VCaP (cell line): ENCODE measurements around the gene TBX21.

Experiments used
- H3K27ac ChIP-seq: fragments of 450-650 bp; 2 replicates; pipeline ENCODE4 v1.5.1; 2017
- CTCF ChIP-seq: fragments of 450-650 bp; conservative IDR thresholded peaks from 2 replicates; pipeline ENCODE4 v1.5.1; 2017; ENCODE audit warnings: mild to moderate bottlenecking, moderate library complexity

TBX21 gene

DNA sequence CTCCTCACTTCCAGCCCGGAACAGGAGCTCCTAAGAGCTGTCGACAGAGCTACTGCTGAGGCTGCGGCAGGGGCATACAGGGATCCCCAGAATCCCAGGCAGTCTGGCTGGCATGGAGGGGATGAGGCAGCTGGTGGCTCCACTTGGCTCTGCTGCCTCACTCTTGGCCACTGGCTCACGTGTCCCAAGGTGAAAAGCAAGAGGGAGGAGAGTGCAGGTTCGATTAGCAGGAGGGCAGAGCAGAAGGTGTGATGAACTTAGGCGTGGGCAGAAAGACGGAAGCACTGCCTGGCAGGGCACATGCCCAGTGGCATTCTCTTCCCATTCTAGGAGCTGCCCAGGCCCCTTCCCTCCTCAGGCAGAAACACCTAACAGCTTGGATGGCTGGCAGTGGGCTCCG lies 11.3 kb upstream of the TBX21 start:
- H3K27ac ChIP-seq, result no peak overlapping the region
- TF ChIP-seq CTCF, result no peak

- H3K27ac ChIP-seq, result no peak overlapping the region
- no peak for TF ChIP-seq CTCF
Observed at GRCh38 chr17:47724705-47725104, 8.3 kb upstream of the TBX21 start.

- no peak overlapping the region for H3K27ac ChIP-seq
- TF ChIP-seq CTCF, result no peak
Observed at GRCh38 chr17:47725446-47726111, 7.5 kb upstream of the TBX21 start.

GRCh38 chr17:47726796-47727703 lies 6.0 kb upstream of the TBX21 start:
- no peak for TF ChIP-seq CTCF

DNA sequence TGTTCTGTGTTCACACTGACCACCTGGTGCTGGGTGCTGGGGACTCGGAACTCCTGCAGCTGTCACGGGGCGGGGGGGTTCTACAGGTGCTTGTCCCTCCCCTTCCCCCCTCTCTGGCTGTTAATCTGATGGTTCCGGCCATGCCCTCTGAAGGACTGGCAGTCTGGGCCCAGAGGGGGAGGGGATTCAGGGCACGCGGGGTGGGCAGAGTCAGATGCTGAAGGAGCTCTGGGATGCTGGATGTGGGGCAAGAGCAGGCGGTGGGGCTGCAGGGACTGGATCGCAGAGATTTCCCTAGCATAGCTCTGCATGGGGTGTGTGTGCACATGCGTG lies 5.4 kb upstream of the TBX21 start:
- no peak overlapping the region for H3K27ac ChIP-seq
- TF ChIP-seq CTCF, result no peak

More at GRCh38 chr17:47726796-47727703, 6.0 kb upstream of the TBX21 start:
- no peak overlapping the region for H3K27ac ChIP-seq

DNA sequence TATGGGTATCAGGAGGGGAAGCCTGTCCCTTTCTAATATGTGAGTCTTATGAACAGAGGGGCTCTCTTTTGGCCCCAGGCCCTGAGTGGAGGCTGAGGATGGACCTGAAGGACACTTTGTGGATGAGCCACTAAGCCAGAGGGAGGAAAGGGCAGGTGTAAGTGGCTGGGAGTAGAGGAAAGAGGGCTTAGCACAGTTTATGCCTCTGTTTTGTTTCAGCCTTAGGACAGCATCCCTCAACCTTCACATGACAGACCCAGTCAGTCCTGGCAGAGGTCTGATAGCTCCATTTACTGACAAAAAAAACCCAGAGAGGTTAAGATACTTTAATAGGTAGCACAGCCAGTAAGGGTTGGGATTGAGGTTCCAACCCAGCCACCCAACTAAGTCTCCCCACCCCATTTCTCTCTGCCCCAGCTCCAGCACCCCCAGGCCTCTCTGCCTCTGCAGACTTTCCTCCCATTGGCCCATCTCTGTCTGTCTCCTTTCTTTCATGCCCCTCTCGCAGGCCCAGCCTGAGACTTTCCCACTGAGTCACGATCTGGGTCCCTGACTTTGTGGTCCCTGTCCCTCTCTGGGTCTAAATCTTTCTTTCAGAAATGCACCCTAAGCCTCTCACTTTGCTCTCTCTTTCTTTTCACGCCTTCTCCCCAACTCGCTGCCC lies 4.7 kb upstream of the TBX21 start:
- no peak overlapping the region for H3K27ac ChIP-seq
- TF ChIP-seq CTCF, result no peak

- no peak overlapping the region for H3K27ac ChIP-seq
- no peak for TF ChIP-seq CTCF
Observed at GRCh38 chr17:47729476-47729875, 3.6 kb upstream of the TBX21 start.
